ENCODE results near the gene PIWIL4. TPM values are rescaled to one million over a fixed set of nuclear protein-coding genes. Genes with fewer than 3 reads are reported as not detected.

Gene PIWIL4
- total and polyA plus RNA-seq, 9 of the 15 experiments (the other 6 are each of a cell fraction or from before 2014, with no cell fraction given) = 6.3 to 17.0 (median 10.8) TPM

DNA sequence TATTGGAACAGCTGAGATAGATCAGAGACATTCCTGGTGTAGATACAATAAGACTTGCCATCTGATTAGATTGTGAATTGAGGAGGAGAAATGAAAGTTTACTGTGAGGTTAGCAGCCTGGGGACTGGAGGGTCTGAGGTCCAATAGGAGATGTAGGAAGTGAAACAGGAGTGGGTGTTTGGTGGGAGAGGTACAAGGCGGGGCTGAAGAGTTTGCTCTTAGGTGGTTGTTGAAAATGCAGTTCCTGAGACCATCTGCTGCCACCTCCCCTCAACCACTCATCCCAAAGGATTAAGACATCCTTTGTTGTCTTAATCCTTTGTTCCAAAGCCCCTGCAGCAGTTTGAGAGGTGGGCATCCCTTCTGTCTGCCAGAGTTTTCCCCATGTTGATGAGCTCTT lies 14.8 kb downstream of the PIWIL4 start:
- H3K9ac ChIP-seq (ENCODE audit: insufficient read depth in 1 of 2, low read depth in 2 of 2, low read length in 2 of 2) = no peak overlapping the region
- H3K36me3 ChIP-seq (ENCODE audit: control insufficient read depth, insufficient read depth, low read length) = peaks cover 8% of the 10 kb centered on the region; the same call in 1 of the 3 replicates
- FAIRE-seq (no peak), DNase-seq (ENCODE audit: extremely low read depth in 1 of 4, low spot score in 3 of 4) (no peak), ATAC-seq (no peak)
- ChIA-PET POLR2A (interaction anchor here (0.6 kb wide), 1 partner anchor 95 kb away, joined by 3 read pairs; no protein-coding TSS in a partner anchor), CTCF (ENCODE audit: low intra/inter-chr PET ratio) (no interaction called here)
- H3K79me2 ChIP-seq (ENCODE audit: control insufficient read depth, insufficient read depth, low read length) = no peaks in the 10 kb centered on the region
- in situ Hi-C loops (cut with MboI) (no loop called here), intact Hi-C loops (cut with micrococcal nuclease) (no loop called here)
- no peak overlapping the region for H3K27ac ChIP-seq (ENCODE audit: extremely low read depth, low read depth, low read length)
- H3K4me2 ChIP-seq (ENCODE audit: insufficient read depth, low read length) = no peak overlapping the region
- no peak overlapping the region for H2AFZ ChIP-seq (ENCODE audit: low read depth, low read length)
- H3K9me3 ChIP-seq (replicated peaks; ENCODE audit: control insufficient read depth, insufficient read depth, low read depth, low read length) = no peaks in the 10 kb centered on the region
- H3K4me1 ChIP-seq (replicated peaks in 1 of 2; ENCODE audit: control insufficient read depth in 2 of 2, insufficient read depth in 2 of 2, low read length in 2 of 2) = no peaks in the 10 kb centered on the region
- no peak overlapping the region for H3K4me3 ChIP-seq
- no TSS peak for BruUV-seq (replicated peaks)
- H3K27me3 ChIP-seq (ENCODE audit: control insufficient read depth in 2 of 2, insufficient read depth in 2 of 2, low read length in 2 of 2) = no peaks in the 10 kb centered on the region; a peak in 1 of 5 replicates
- no peaks in the 10 kb centered on the region for H4K20me1 ChIP-seq (replicated peaks; ENCODE audit: control insufficient read depth, insufficient read depth, low read length)
- no peaks in the 10 kb centered on the region for H3K9me1 ChIP-seq (ENCODE audit: control insufficient read depth, insufficient read depth, low read length)
- WGBS (ENCODE audit: insufficient coverage, low coverage, missing lambda C conversion rate) = 9% methylated on average over 1 of the region's 1 CpG
- TF ChIP-seq MAFF (IDR thresholded peaks at IDR 0.05; ENCODE audit: low read length) (no peak), WHSC1 (IDR thresholded peaks at IDR 0.05; ENCODE audit: low read length) (no peak), ZEB2 (IDR thresholded peaks at IDR 0.05) (no peak), ATF1 (CRISPR knock-in tag; IDR thresholded peaks at IDR 0.05) (no peak), ATF1 (tag; IDR thresholded peaks at IDR 0.05) (no peak), ZBTB34 (CRISPR knock-in tag; IDR thresholded peaks at IDR 0.05) (no peak), PYGO2 (tag; IDR thresholded peaks at IDR 0.05) (no peak), ETV6 (IDR thresholded peaks at IDR 0.05; ENCODE audit: borderline replicate concordance in 1 of 2, low read depth in 2 of 2, low read length in 1 of 2) (no peak), ETV6 (CRISPR knock-in tag; IDR thresholded peaks at IDR 0.05; ENCODE audit: borderline replicate concordance) (no peak), XRCC5 (IDR thresholded peaks at IDR 0.05; ENCODE audit: low read depth, low read length) (no peak), CREB1 (IDR thresholded peaks at IDR 0.05) (no peak), CREB1 (CRISPR knock-in tag; IDR thresholded peaks at IDR 0.05) (no peak)
- TF ChIP-seq, protein P1, sequence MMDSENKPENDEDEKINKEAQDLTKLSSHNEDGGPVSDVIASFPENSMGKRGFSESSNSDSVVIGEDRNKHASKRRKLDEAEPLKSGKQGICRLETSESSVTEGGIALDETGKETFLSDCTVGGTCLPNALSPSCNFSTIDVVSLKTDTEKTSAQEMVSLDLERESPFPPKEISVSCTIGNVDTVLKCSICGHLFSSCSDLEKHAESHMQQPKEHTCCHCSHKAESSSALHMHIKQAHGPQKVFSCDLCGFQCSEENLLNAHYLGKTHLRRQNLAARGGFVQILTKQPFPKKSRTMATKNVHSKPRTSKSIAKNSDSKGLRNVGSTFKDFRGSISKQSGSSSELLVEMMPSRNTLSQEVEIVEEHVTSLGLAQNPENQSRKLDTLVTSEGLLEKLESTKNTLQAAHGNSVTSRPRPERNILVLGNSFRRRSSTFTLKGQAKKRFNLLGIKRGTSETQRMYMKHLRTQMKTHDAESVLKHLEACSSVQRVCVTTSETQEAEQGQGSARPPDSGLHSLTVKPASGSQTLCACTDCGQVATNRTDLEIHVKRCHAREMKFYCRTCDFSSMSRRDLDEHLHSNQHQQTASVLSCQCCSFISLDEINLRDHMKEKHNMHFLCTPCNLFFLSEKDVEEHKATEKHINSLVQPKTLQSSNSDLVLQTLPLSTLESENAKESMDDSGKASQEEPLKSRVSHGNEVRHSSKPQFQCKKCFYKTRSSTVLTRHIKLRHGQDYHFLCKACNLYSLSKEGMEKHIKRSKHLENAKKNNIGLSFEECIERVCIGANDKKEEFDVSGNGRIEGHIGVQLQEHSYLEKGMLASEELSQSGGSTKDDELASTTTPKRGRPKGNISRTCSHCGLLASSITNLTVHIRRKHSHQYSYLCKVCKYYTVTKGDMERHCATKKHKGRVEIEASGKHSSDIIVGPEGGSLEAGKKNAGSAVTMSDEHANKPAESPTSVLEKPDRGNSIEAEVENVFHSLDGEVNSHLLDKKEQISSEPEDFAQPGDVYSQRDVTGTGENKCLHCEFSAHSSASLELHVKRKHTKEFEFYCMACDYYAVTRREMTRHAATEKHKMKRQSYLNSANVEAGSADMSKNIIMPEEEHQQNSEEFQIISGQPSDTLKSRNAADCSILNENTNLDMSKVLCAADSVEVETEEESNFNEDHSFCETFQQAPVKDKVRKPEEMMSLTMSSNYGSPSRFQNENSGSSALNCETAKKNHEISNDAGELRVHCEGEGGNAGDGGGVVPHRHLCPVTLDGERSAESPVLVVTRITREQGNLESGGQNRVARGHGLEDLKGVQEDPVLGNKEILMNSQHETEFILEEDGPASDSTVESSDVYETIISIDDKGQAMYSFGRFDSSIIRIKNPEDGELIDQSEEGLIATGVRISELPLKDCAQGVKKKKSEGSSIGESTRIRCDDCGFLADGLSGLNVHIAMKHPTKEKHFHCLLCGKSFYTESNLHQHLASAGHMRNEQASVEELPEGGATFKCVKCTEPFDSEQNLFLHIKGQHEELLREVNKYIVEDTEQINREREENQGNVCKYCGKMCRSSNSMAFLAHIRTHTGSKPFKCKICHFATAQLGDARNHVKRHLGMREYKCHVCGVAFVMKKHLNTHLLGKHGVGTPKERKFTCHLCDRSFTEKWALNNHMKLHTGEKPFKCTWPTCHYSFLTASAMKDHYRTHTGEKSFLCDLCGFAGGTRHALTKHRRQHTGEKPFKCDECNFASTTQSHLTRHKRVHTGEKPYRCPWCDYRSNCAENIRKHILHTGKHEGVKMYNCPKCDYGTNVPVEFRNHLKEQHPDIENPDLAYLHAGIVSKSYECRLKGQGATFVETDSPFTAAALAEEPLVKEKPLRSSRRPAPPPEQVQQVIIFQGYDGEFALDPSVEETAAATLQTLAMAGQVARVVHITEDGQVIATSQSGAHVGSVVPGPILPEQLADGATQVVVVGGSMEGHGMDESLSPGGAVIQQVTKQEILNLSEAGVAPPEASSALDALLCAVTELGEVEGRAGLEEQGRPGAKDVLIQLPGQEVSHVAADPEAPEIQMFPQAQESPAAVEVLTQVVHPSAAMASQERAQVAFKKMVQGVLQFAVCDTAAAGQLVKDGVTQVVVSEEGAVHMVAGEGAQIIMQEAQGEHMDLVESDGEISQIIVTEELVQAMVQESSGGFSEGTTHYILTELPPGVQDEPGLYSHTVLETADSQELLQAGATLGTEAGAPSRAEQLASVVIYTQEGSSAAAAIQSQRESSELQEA (IDR thresholded peaks at IDR 0.05; ENCODE audit: low read depth) = no peak
- TF ChIP-seq, protein P2, sequence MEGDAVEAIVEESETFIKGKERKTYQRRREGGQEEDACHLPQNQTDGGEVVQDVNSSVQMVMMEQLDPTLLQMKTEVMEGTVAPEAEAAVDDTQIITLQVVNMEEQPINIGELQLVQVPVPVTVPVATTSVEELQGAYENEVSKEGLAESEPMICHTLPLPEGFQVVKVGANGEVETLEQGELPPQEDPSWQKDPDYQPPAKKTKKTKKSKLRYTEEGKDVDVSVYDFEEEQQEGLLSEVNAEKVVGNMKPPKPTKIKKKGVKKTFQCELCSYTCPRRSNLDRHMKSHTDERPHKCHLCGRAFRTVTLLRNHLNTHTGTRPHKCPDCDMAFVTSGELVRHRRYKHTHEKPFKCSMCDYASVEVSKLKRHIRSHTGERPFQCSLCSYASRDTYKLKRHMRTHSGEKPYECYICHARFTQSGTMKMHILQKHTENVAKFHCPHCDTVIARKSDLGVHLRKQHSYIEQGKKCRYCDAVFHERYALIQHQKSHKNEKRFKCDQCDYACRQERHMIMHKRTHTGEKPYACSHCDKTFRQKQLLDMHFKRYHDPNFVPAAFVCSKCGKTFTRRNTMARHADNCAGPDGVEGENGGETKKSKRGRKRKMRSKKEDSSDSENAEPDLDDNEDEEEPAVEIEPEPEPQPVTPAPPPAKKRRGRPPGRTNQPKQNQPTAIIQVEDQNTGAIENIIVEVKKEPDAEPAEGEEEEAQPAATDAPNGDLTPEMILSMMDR (IDR thresholded peaks at IDR 0.05 in 2 of 3, conservative IDR thresholded peaks at IDR 0.05 in 1 of 3; ENCODE audit: insufficient read depth in 2 of 3, low read depth in 1 of 3, low read length in 3 of 3) = no peak
